Breast epithelium (tissue), 4 donors: Measurements from ENCODE around the gene PDE4D. TPM values are rescaled to one million over a fixed set of nuclear protein-coding genes. Genes with fewer than 3 reads are reported as not detected.
"Not testable (repeated sequence)": the region's sequence is repeated elsewhere in the genome, so short reads cannot be mapped to it uniquely, and the experiment has no call there.

Source experiments
- DNase-seq, 2 donors: peaks; one replicate each; pipeline ENCODE4 v3.0.0-alpha.2; 2019; ENCODE audit warnings: low spot score in 2 of 2
- H3K27ac ChIP-seq, 2 donors: fragments of 200-600 bp; sonication (generic) in 1 of 2; one replicate each; pipeline ENCODE4 v1.5.1; 2016 to 2019; ENCODE audit warnings: mild to moderate bottlenecking in 1 of 2
- H3K27me3 ChIP-seq, 2 donors: fragments of 200-600 bp; sonication (generic) in 1 of 2; one replicate each; pipeline versions ENCODE4 v1.5.1 to v1.6.0; 2017 to 2019; ENCODE audit warnings: control low read depth in 1 of 2, mild to moderate bottlenecking in 1 of 2
- H3K36me3 ChIP-seq: fragments of 200-600 bp; one replicate; pipeline ENCODE4 v1.5.1; 2019
- H3K4me1 ChIP-seq, 2 donors: fragments of 200-600 bp; sonication (generic); one replicate each; pipeline ENCODE4 v1.5.1; 2016 to 2019; ENCODE audit warnings: control low read depth in 1 of 2
- H3K4me3 ChIP-seq, 3 donors: fragments of 200-600 bp; sonication (generic); 1 replicate in 2 of 3; 2 replicates in 1 of 3; pipeline ENCODE4 v1.5.1; 2016 to 2019; ENCODE audit warnings: mild to moderate bottlenecking in 3 of 3, moderate library complexity in 2 of 3
- H3K9me3 ChIP-seq, 2 donors: fragments of 200-600 bp; sonication (generic) in 1 of 2; one replicate each; pipeline ENCODE4 v1.5.1; 2016 to 2019; ENCODE audit warnings: control low read depth in 1 of 2
- CTCF ChIP-seq, 3 donors: fragments of 450-650 bp; IDR thresholded peaks; one replicate each; pipeline ENCODE4 v1.5.1; 2016 to 2017; ENCODE audit warnings: antibody characterized with exemption in 3 of 3, mild to moderate bottlenecking in 3 of 3, moderate library complexity in 3 of 3
- POLR2A ChIP-seq: fragments of 450-650 bp; IDR thresholded peaks from one replicate; pipeline ENCODE4 v1.6.1; 2016; ENCODE audit warnings: antibody characterized with exemption, mild to moderate bottlenecking, moderate library complexity
- POLR2AphosphoS5 ChIP-seq, 3 donors: sonication (generic); formaldehyde crosslinking; IDR thresholded peaks; one replicate each; pipeline ENCODE4 v1.6.1; 2017; ENCODE audit warnings: antibody characterized with exemption in 3 of 3
- intact Hi-C: fragments of 100-400 bp; cut with DNase I; formaldehyde crosslinking; loops from one replicate; pipeline ENCODE4 v1.15.1; 2023; ENCODE audit warnings: low total_unique reads
- total RNA-seq, 3 donors: library from RNA; depleted of rRNA; stranded (reverse); fragments of >200 nt; gene quantifications; one replicate each; pipeline ENCODE4 v1.1.0, GENCODE V29; 2016

Gene PDE4D
- total RNA-seq, 3 donors from 2014 or later: 14.4 to 37.4 (median 28.2) TPM

GRCh38 chr5:59401637-59402036 lies 491.9 kb downstream of the PDE4D start:
- no peaks in the 10 kb centered on the region for H3K36me3 ChIP-seq
- no peaks in the 10 kb centered on the region for H3K27me3 ChIP-seq
- H3K27ac ChIP-seq: no peak overlapping the region
- intact Hi-C loops: no loop called here
- TF ChIP-seq CTCF (IDR thresholded peaks at IDR 0.05) (no peak), POLR2A (no peak), POLR2AphosphoS5 (IDR thresholded peaks at IDR 0.05) (no peak)
- DNase-seq: no peak
- no peaks in the 10 kb centered on the region for H3K4me1 ChIP-seq
- peaks cover 0 to 18% of the 10 kb centered on the region in 2 donors for H3K9me3 ChIP-seq
- H3K4me3 ChIP-seq: no peak overlapping the region

GRCh38 chr5:59394956-59395355 lies 498.6 kb downstream of the PDE4D start:
- H3K4me3 ChIP-seq, H3K27ac ChIP-seq, intact Hi-C loops, DNase-seq, H3K4me1 ChIP-seq, H3K9me3 ChIP-seq, H3K36me3 ChIP-seq, H3K27me3 ChIP-seq: not testable (repeated sequence)

GRCh38 chr5:59393585-59394420 lies 499.7 kb downstream of the PDE4D start:
- H3K4me1 ChIP-seq: no peaks in the 10 kb centered on the region
- no peak overlapping the region for H3K4me3 ChIP-seq
- no peaks in the 10 kb centered on the region for H3K36me3 ChIP-seq
- DNase-seq: no peak
- intact Hi-C loops: no loop called here
- H3K27me3 ChIP-seq: no peaks in the 10 kb centered on the region
- TF ChIP-seq POLR2AphosphoS5 (IDR thresholded peaks at IDR 0.05) (no peak), POLR2A (no peak), CTCF (IDR thresholded peaks at IDR 0.05) (no peak)
- H3K9me3 ChIP-seq: no peaks in the 10 kb centered on the region
- no peak overlapping the region for H3K27ac ChIP-seq

GRCh38 chr5:59391576-59391975 lies 501.9 kb downstream of the PDE4D start:
- Histone ChIP-seq H3K4me3 (no peak overlapping the region), H3K27me3 (no peaks in the 10 kb centered on the region), H3K36me3 (no peaks in the 10 kb centered on the region), H3K9me3 (no peaks in the 10 kb centered on the region), H3K27ac (no peak overlapping the region), H3K4me1 (no peaks in the 10 kb centered on the region)
- TF ChIP-seq CTCF (IDR thresholded peaks at IDR 0.05) (no peak), POLR2AphosphoS5 (IDR thresholded peaks at IDR 0.05) (no peak), POLR2A (no peak)
- no peak for DNase-seq
- intact Hi-C loops: no loop called here

GRCh38 chr5:59390989-59391388 lies 502.5 kb downstream of the PDE4D start:
- H3K27me3 ChIP-seq: no peaks in the 10 kb centered on the region
- intact Hi-C loops: no loop called here

More at GRCh38 chr5:59390989-59391388, 502.5 kb downstream of the PDE4D start:
- H3K4me1 ChIP-seq: no peaks in the 10 kb centered on the region
- H3K9me3 ChIP-seq: no peaks in the 10 kb centered on the region
- DNase-seq: no peak
- no peak overlapping the region for H3K4me3 ChIP-seq
- H3K36me3 ChIP-seq: no peaks in the 10 kb centered on the region
- no peak overlapping the region for H3K27ac ChIP-seq
- TF ChIP-seq CTCF (IDR thresholded peaks at IDR 0.05): no peak
- TF ChIP-seq POLR2AphosphoS5 (IDR thresholded peaks at IDR 0.05): no peak
